HepG2 (cell line): ENCODE data around the gene MRPL50. TPM values are rescaled to one million over a fixed set of nuclear protein-coding genes. Genes with fewer than 3 reads are reported as not detected.

Experiments
- KIAA2018 ChIP-seq: sonication (generic); formaldehyde crosslinking; IDR thresholded peaks from 2 replicates; pipeline ENCODE4 v1.5.0; 2020; ENCODE audit warnings: mild to moderate bottlenecking, missing genetic modification reagents, borderline replicate concordance
- NFAT5 ChIP-seq: sonication (generic); formaldehyde crosslinking; IDR thresholded peaks from 2 replicates; pipeline ENCODE4 v1.4.0; 2020; ENCODE audit warnings: missing genetic modification reagents
- ZNF274 ChIP-seq: sonication (generic); formaldehyde crosslinking; IDR thresholded peaks from 2 replicates; pipeline ENCODE4 v1.5.1; 2020; ENCODE audit warnings: mild to moderate bottlenecking, missing genetic modification reagents
- ZNF83 ChIP-seq: sonication (generic); formaldehyde crosslinking; IDR thresholded peaks from 2 replicates; pipeline ENCODE4 v1.4.0; 2020; ENCODE audit warnings: missing genetic modification reagents, mild to moderate bottlenecking, borderline replicate concordance
- polyA plus RNA-seq, 8 experiments: library from polyadenylated mRNA; depleted of rRNA in 3 of 8; stranded (reverse) in 7 of 8; unstranded in 1 of 8; fragments of >200 nt; fragmentation: Illumina TruSeq in 4 of 8; extraction: Trizol in 4 of 8; gene quantifications; 2 replicates each; pipeline versions ENCODE4 v1.2.1 to v1.2.3, GENCODE V29; 2011 to 2016; ENCODE audit warnings: low read depth in 4 of 8, missing spikeins in 1 of 8, mixed read lengths in 1 of 8; ENCODE audit not compliant: insufficient read depth in 1 of 8
- total RNA-seq, 5 experiments: library from RNA; depleted of rRNA; stranded (reverse); fragments of >200 nt; fragmentation: Illumina TruSeq; extraction: Trizol; gene quantifications; 2 replicates each; pipeline ENCODE4 v1.2.3, GENCODE V29; 2016; ENCODE audit warnings: low read depth in 1 of 5

MRPL50 gene
- total and polyA plus RNA-seq, 2 of the 13 experiments (the other 11 are each of a cell fraction or from before 2014, with no cell fraction given): 37.1 to 70.0 TPM

DNA sequence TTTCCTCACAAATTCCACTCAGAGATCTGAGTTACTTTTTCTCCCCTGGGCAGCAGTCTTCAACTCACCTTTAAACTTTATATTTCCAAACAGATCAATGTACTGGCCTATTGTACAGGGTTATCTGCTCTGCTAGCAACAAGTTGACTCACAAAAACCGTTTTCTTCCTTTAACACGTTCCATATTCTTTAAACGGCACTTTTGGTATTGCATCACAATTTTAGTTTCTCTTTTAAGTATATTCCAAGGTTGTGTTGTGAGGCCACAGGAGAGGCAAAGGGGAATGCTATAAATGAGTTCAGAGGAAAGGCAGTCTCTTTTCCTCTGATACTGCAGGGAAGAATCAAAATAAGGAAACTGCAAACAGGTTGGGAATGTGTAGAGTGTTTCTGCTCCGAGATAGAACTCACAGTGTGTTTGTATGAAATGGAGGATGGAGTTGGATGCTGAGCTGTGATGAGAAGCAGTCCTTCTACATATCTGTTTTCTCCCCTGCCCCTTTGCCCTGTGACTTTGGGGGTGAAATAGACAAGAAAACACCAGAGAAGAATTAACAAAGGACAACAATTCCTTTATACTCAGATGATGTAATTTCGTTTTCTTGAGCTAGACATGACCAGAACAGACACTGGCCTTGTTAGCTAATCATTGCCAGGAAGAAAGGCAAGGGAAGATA is 47.1 kb upstream of the MRPL50 start (continued):
- TF ChIP-seq NFAT5 (CRISPR knock-in tag): no peak
- no peak for TF ChIP-seq ZNF83 (CRISPR knock-in tag)
- TF ChIP-seq KIAA2018 (CRISPR knock-in tag): no peak
- no peak for TF ChIP-seq ZNF274
